ENCODE results near the gene EPB41L2. TPM values are rescaled to one million over a fixed set of nuclear protein-coding genes. Genes with fewer than 3 reads are reported as not detected.
A peak's percentile ranks its signal among the peaks of the same experiment; 100 is the strongest.

EPB41L2 gene
- total RNA-seq, 1 experiment from 2014 or later = 22.5 TPM

DNA sequence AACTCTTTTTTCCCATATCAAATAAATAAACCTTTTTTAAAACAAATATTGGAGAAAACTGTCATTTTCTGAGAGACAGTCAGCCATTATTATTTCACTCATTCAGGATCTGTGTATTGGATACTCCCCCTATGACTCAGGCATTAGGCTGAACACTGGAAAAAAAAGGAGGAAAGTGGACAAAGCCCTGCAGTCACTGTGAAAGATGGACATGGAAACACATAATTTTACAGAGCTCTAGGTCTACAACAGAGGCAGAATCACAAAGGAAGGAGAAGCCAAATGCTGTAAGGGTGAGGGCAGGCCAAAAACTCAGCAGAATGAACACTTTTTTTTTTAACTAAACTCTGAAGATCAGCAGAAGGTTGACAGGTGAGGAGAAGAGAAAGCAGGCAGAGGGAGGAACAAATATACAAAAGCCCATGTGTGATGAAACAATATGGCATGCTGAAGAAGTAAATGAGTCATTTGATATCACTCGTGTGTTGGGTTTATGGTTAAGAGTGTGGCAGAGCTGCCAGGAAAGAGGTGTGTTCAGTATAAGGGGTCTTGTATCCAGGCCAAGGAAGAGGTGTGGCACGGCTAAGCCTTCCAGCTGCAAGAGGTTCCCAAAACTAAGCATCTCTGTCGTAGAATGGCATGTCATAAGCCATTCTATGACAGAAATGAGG is 39.1 kb downstream of the EPB41L2 start:
- DNase-seq (ENCODE audit: unreplicated experiment) = peak; percentile 76
- POLR2A ChIA-PET = interaction anchor here (0.7 to 0.8 kb wide), 5 partner anchors 26 to 1996 kb away, joined by 3 to 7 read pairs (median 3); no protein-coding TSS in a partner anchor
- BruUV-seq (replicated peaks) = no TSS peak
- Mint-ChIP-seq H3K27ac (ENCODE audit: low read depth, unreplicated experiment) (peak overlapping the region; percentile 70), H3K4me3 (ENCODE audit: unreplicated experiment) (peak overlapping the region; percentile 47), H3K4me1 (ENCODE audit: insufficient read depth, unreplicated experiment) (peaks cover 16% of the 10 kb centered on the region), H3K36me3 (ENCODE audit: insufficient read depth, unreplicated experiment) (no peaks in the 10 kb centered on the region), H3K9me3 (ENCODE audit: unreplicated experiment) (no peaks in the 10 kb centered on the region), H3K27me3 (ENCODE audit: insufficient read depth, unreplicated experiment) (no peaks in the 10 kb centered on the region)
- CTCF ChIA-PET = interaction anchor here (0.5 to 0.7 kb wide), 2 partner anchors 36 to 123 kb away, joined by 3 to 5 read pairs; no protein-coding TSS in a partner anchor
- TF ChIP-seq, protein P1, sequence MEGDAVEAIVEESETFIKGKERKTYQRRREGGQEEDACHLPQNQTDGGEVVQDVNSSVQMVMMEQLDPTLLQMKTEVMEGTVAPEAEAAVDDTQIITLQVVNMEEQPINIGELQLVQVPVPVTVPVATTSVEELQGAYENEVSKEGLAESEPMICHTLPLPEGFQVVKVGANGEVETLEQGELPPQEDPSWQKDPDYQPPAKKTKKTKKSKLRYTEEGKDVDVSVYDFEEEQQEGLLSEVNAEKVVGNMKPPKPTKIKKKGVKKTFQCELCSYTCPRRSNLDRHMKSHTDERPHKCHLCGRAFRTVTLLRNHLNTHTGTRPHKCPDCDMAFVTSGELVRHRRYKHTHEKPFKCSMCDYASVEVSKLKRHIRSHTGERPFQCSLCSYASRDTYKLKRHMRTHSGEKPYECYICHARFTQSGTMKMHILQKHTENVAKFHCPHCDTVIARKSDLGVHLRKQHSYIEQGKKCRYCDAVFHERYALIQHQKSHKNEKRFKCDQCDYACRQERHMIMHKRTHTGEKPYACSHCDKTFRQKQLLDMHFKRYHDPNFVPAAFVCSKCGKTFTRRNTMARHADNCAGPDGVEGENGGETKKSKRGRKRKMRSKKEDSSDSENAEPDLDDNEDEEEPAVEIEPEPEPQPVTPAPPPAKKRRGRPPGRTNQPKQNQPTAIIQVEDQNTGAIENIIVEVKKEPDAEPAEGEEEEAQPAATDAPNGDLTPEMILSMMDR (IDR thresholded peaks at IDR 0.05; ENCODE audit: unreplicated experiment) = no peak
- intact Hi-C loops (cut with micrococcal nuclease) = no loop called here

DNA sequence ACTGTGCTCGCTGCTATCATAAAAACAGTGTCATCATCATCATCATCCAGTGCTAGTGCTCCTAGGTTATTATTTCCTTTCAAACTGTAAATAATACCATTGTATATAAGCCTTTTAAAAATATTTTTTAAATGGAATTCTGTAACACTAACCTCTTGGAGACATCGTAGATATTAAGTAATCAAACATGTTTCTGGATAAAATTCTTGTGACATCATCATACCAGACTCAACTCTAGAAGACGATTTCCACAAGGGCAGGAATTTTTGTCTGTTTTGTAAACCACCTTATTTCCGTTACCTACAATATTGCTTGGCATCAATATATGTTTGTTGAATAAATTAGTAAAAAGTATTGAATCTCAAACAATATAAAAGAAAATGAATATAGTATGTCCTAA is 40.4 kb downstream of the EPB41L2 start:
- no peaks in the 10 kb centered on the region for H3K9me3 Mint-ChIP-seq (ENCODE audit: unreplicated experiment)
- no peaks in the 10 kb centered on the region for H3K36me3 Mint-ChIP-seq (ENCODE audit: insufficient read depth, unreplicated experiment)
- CTCF ChIA-PET = interaction anchor here (0.5 kb wide), 1 partner anchor 95 kb away, joined by 3 read pairs; no protein-coding TSS in a partner anchor
- no peak for DNase-seq (ENCODE audit: unreplicated experiment)
- no peaks in the 10 kb centered on the region for H3K27me3 Mint-ChIP-seq (ENCODE audit: insufficient read depth, unreplicated experiment)
- H3K4me1 Mint-ChIP-seq (ENCODE audit: insufficient read depth, unreplicated experiment) = peaks cover 16% of the 10 kb centered on the region
- BruUV-seq (replicated peaks) = no TSS peak
- H3K27ac Mint-ChIP-seq (ENCODE audit: low read depth, unreplicated experiment) = no peak overlapping the region
- TF ChIP-seq, protein P1 (IDR thresholded peaks at IDR 0.05; ENCODE audit: unreplicated experiment) = no peak
- POLR2A ChIA-PET = interaction anchor here (0.5 kb wide), 1 partner anchor 41 kb away, joined by 3 read pairs; the partner anchor contains the start of gene EPB41L2
- intact Hi-C loops (cut with micrococcal nuclease) = no loop called here
- H3K4me3 Mint-ChIP-seq (ENCODE audit: unreplicated experiment) = no peak overlapping the region

DNA sequence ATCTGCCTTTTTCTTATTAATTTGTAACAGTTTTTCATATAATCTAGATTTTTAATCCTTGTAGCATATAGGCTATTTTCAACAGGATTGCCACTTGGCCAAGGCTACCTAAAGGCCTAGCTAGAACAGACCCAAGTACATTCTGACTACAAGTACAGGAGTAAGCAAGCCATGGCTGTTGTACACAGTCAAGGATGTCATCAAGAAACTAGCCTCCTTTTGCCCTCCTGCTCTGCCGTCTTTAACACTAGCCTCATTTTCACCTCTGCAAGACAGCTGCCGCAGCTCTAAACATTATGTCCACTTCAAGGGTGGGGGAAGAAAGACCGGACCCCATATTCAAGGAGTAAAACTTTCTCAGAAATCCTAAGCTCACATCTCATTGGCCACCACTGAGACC is 45.1 kb downstream of the EPB41L2 start:
- peaks cover 10% of the 10 kb centered on the region for H3K4me1 Mint-ChIP-seq (ENCODE audit: insufficient read depth, unreplicated experiment)
- POLR2A ChIA-PET = no interaction called here
- intact Hi-C loops (cut with micrococcal nuclease) = no loop called here
- CTCF ChIA-PET = interaction anchor here (0.7 kb wide), 1 partner anchor 19 kb away, joined by 3 read pairs; no protein-coding TSS in a partner anchor
- TF ChIP-seq, protein P1 (IDR thresholded peaks at IDR 0.05; ENCODE audit: unreplicated experiment) = no peak
- no TSS peak for BruUV-seq (replicated peaks)
- H3K27me3 Mint-ChIP-seq (ENCODE audit: insufficient read depth, unreplicated experiment) = no peaks in the 10 kb centered on the region
- DNase-seq (ENCODE audit: unreplicated experiment) = no peak
- no peak overlapping the region for H3K27ac Mint-ChIP-seq (ENCODE audit: low read depth, unreplicated experiment)
- H3K4me3 Mint-ChIP-seq (ENCODE audit: unreplicated experiment) = no peak overlapping the region
- H3K36me3 Mint-ChIP-seq (ENCODE audit: insufficient read depth, unreplicated experiment) = no peaks in the 10 kb centered on the region
- H3K9me3 Mint-ChIP-seq (ENCODE audit: unreplicated experiment) = no peaks in the 10 kb centered on the region

DNA sequence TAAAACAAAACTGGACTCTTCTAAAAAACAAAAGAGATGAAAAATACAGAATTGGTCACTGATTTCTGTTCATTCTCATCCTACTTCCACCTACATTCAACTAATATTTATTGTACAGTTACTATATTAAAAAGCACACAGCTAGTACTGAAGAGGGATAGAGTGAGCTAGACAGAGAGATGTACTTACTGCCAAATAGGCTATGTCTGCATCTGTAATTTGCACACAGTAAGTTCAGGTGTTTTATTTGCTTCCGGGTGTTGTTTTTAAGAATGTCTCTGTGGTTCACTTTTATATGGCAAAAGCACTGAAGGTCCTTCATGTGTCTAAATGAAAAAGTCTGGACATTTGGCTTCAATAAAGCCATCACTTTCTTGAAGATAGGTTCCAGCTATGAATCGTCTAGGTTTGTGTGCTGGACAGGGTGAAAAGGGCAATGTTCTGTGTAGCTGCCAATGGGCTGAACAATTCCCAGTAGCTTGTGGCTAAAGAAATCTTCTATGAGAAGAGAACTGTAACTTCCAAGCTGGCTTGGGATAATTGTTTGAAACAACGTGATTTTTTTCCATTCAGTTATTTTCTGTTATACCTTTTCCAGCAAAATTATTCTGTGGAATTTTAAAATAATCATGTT is 47.3 kb downstream of the EPB41L2 start:
- Mint-ChIP-seq H3K27ac (ENCODE audit: low read depth, unreplicated experiment) (no peak overlapping the region), H3K36me3 (ENCODE audit: insufficient read depth, unreplicated experiment) (no peaks in the 10 kb centered on the region), H3K4me1 (ENCODE audit: insufficient read depth, unreplicated experiment) (peaks cover 10% of the 10 kb centered on the region), H3K27me3 (ENCODE audit: insufficient read depth, unreplicated experiment) (no peaks in the 10 kb centered on the region), H3K9me3 (ENCODE audit: unreplicated experiment) (no peaks in the 10 kb centered on the region), H3K4me3 (ENCODE audit: unreplicated experiment) (no peak overlapping the region)
- TF ChIP-seq, protein P1 (IDR thresholded peaks at IDR 0.05; ENCODE audit: unreplicated experiment) = no peak
- intact Hi-C loops (cut with micrococcal nuclease) = no loop called here
- DNase-seq (ENCODE audit: unreplicated experiment) = no peak
- BruUV-seq (replicated peaks) = no TSS peak
- CTCF ChIA-PET = interaction anchor here (0.8 to 0.9 kb wide), 2 partner anchors 44 to 100 kb away, joined by 3 read pairs; no protein-coding TSS in a partner anchor
- POLR2A ChIA-PET = interaction anchor here (0.7 kb wide), 1 partner anchor 12 kb away, joined by 4 read pairs; no protein-coding TSS in a partner anchor
